Measurements from ENCODE around the gene GEMIN4. TPM values are rescaled to one million over a fixed set of nuclear protein-coding genes. Genes with fewer than 3 reads are reported as not detected.
"Not testable (repeated sequence)": the region's sequence is repeated elsewhere in the genome, so short reads cannot be mapped to it uniquely, and the experiment has no call there.

The GEMIN4 gene
- total and polyA plus RNA-seq, 2 donors from 2014 or later, result 4.6 to 14.8 TPM

GRCh38 chr17:788551-788950 is 36.5 kb upstream of the GEMIN4 start:
- Histone ChIP-seq H3K9ac (ENCODE audit: low read length in 3 of 3) (no peak overlapping the region), H3K27ac (ENCODE audit: low read depth in 2 of 2, low read length in 2 of 2) (no peak overlapping the region), H3K4me1 (ENCODE audit: control insufficient read depth in 2 of 3, insufficient read depth in 2 of 3, low read depth in 1 of 3, low read length in 3 of 3) (peaks cover 0 to 6% (median 0%) of the 10 kb centered on the region in 3 donors), H3K9me3 (ENCODE audit: control insufficient read depth in 2 of 3, insufficient read depth in 1 of 3, low read length in 3 of 3) (no peaks in the 10 kb centered on the region), H3K4me3 (ENCODE audit: low read length in 3 of 3) (no peak overlapping the region), H3K36me3 (ENCODE audit: control insufficient read depth in 2 of 3, insufficient read depth in 3 of 3, low read length in 3 of 3) (peaks cover 2 to 29% (median 25%) of the 10 kb centered on the region in 3 donors), H3K27me3 (ENCODE audit: control insufficient read depth, insufficient read depth, low read length) (no peaks in the 10 kb centered on the region)
- no peak for TF ChIP-seq CTCF (IDR thresholded peaks at IDR 0.05; ENCODE audit: borderline replicate concordance, extremely low read depth, insufficient read depth)
- DNase-seq (peak in 1 of 5 donors; percentile 18), FAIRE-seq (no peak)
- intact Hi-C loops (cut with DNase I), result no loop called here

DNA sequence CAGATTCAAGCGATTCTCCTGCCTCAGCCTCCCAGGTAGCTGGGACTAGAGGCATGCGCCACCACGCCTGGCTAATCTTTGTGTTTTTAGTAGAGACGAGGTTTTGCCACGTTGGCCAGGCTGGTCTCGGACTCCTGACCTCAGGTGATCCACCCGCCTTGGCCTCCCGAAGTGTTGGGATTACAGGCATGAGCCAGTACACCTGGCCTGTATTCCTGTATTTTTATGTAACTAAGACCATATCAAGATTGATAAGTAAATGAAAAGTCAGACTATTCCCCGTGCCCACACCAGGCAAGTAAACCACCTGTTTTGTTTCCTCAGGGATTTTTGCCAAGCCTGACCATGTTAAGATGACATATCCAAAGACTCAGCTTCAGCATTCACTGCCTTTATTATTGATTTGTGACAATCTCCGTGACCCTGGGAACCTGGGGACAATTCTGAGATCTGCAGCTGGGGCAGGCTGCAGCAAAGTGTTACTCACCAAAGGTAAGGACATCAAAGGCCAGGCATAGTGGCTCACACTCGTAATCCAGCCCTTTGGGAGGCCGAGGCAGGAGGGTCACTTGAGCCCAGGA is 35.7 kb upstream of the GEMIN4 start:
- DNase-seq (peak in 1 of 5 donors; percentile 30), FAIRE-seq (no peak)
- intact Hi-C loops (cut with DNase I), result no loop called here
- Histone ChIP-seq H3K9ac (ENCODE audit: low read length in 3 of 3) (no peak overlapping the region), H3K4me3 (ENCODE audit: low read length in 3 of 3) (no peak overlapping the region), H3K9me3 (ENCODE audit: control insufficient read depth in 2 of 3, insufficient read depth in 1 of 3, low read length in 3 of 3) (no peaks in the 10 kb centered on the region), H3K27ac (ENCODE audit: low read depth in 2 of 2, low read length in 2 of 2) (no peak overlapping the region), H3K4me1 (ENCODE audit: control insufficient read depth in 2 of 3, insufficient read depth in 2 of 3, low read depth in 1 of 3, low read length in 3 of 3) (peaks cover 0 to 9% (median 0%) of the 10 kb centered on the region in 3 donors), H3K36me3 (ENCODE audit: control insufficient read depth in 2 of 3, insufficient read depth in 3 of 3, low read length in 3 of 3) (peaks cover 2 to 28% (median 25%) of the 10 kb centered on the region in 3 donors), H3K27me3 (ENCODE audit: control insufficient read depth, insufficient read depth, low read length) (no peaks in the 10 kb centered on the region)
- TF ChIP-seq CTCF (IDR thresholded peaks at IDR 0.05; ENCODE audit: borderline replicate concordance, extremely low read depth, insufficient read depth), result no peak

GRCh38 chr17:785901-786300 is 33.8 kb upstream of the GEMIN4 start:
- H3K9me3 ChIP-seq (ENCODE audit: control insufficient read depth in 2 of 3, insufficient read depth in 1 of 3, low read length in 3 of 3); intact Hi-C loops (cut with DNase I); H3K4me3 ChIP-seq (ENCODE audit: low read length in 3 of 3); H3K27ac ChIP-seq (ENCODE audit: low read depth in 2 of 2, low read length in 2 of 2); DNase-seq; H3K27me3 ChIP-seq (ENCODE audit: control insufficient read depth, insufficient read depth, low read length); FAIRE-seq; H3K9ac ChIP-seq (ENCODE audit: low read length in 3 of 3): not testable (repeated sequence)
- H3K36me3 ChIP-seq (ENCODE audit: control insufficient read depth in 2 of 3, insufficient read depth in 3 of 3, low read length in 3 of 3), result peaks cover 2 to 17% (median 15%) of the 10 kb centered on the region in 3 donors
- peaks cover 2 to 14% (median 4%) of the 10 kb centered on the region in 3 donors for H3K4me1 ChIP-seq (ENCODE audit: control insufficient read depth in 2 of 3, insufficient read depth in 2 of 3, low read depth in 1 of 3, low read length in 3 of 3)

DNA sequence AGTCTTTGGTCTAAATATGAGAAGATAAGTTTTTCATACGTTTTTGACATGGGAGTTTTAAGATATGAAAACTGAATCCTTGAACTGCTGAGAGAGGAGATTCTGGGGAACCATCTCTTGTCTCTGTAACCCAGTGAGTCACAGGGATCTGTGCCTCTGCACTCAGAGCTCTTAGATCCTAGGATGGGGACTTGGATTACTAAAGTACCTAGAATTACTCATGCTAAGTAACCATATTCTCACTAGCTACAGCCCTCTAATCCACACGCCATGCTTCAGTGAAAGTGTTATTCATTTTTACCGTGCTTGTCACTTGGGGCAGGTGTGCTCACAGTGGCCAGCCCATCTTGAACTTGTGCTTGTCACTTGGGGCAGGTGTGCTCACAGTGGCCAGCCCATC is 32.1 kb upstream of the GEMIN4 start:
- DNase-seq, result no peak
- intact Hi-C loops (cut with DNase I), result no loop called here
- no peak for TF ChIP-seq CTCF (IDR thresholded peaks at IDR 0.05; ENCODE audit: borderline replicate concordance, extremely low read depth, insufficient read depth)
- peaks cover 2 to 11% (median 7%) of the 10 kb centered on the region in 3 donors for H3K36me3 ChIP-seq (ENCODE audit: control insufficient read depth in 2 of 3, insufficient read depth in 3 of 3, low read length in 3 of 3)
- no peaks in the 10 kb centered on the region for H3K9me3 ChIP-seq (ENCODE audit: control insufficient read depth in 2 of 3, insufficient read depth in 1 of 3, low read length in 3 of 3)
- H3K27ac ChIP-seq (ENCODE audit: low read depth in 2 of 2, low read length in 2 of 2), result no peak overlapping the region
- H3K4me1 ChIP-seq (ENCODE audit: control insufficient read depth in 2 of 3, insufficient read depth in 2 of 3, low read depth in 1 of 3, low read length in 3 of 3), result peaks cover 2 to 14% (median 4%) of the 10 kb centered on the region in 3 donors
- H3K4me3 ChIP-seq (ENCODE audit: low read length in 3 of 3), result no peak overlapping the region
- no peak for FAIRE-seq
- no peak overlapping the region for H3K9ac ChIP-seq (ENCODE audit: low read length in 3 of 3)
- H3K27me3 ChIP-seq (ENCODE audit: control insufficient read depth, insufficient read depth, low read length), result no peaks in the 10 kb centered on the region

All from kidney (tissue), 14 donors.